K562 (cell line): ENCODE results near the gene NAA15. TPM values are rescaled to one million over a fixed set of nuclear protein-coding genes. Genes with fewer than 3 reads are reported as not detected.

ENCODE experiments used
- GTF2E2 ChIP-seq: fragments of 200-800 bp; sonication (Bioruptor generic); IDR thresholded peaks from 2 replicates; pipeline ENCODE4 v1.6.1; 2016; ENCODE audit warnings: missing genetic modification characterization, missing compliant biosample characterization
- HDAC2 ChIP-seq: fragments of 450-650 bp; IDR thresholded peaks from 2 replicates; pipeline ENCODE4 v1.6.1; 2016; ENCODE audit warnings: mild to moderate bottlenecking
- HDAC3 ChIP-seq: fragments of 450-650 bp; IDR thresholded peaks from 2 replicates; pipeline ENCODE4 v1.6.1; 2018; ENCODE audit warnings: borderline replicate concordance, mild to moderate bottlenecking, moderate library complexity; ENCODE audit not compliant: partially characterized antibody
- HMG20A ChIP-seq: fragments of 450-650 bp; formaldehyde crosslinking; conservative IDR thresholded peaks from 2 replicates; pipeline ENCODE4 v1.4.0; 2020; ENCODE audit warnings: mild to moderate bottlenecking, mixed read lengths
- ILK ChIP-seq: fragments of 450-650 bp; IDR thresholded peaks from 2 replicates; pipeline ENCODE4 v1.6.1; 2016; ENCODE audit warnings: missing genetic modification characterization, low read depth, mild to moderate bottlenecking, missing compliant biosample characterization, moderate library complexity, borderline replicate concordance
- PHB2 ChIP-seq: fragments of 450-650 bp; IDR thresholded peaks from 2 replicates; pipeline ENCODE4 v1.6.1; 2017; ENCODE audit warnings: low read depth
- PRPF4 ChIP-seq: fragments of 200-400 bp; formaldehyde crosslinking; IDR thresholded peaks from one replicate; pipeline ENCODE4 v1.6.1; 2017; ENCODE audit warnings: low read length, low read depth, mild to moderate bottlenecking; ENCODE audit not compliant: insufficient read depth, poor library complexity, severe bottlenecking
- RB1 ChIP-seq: fragments of 450-650 bp; IDR thresholded peaks from 2 replicates; pipeline ENCODE4 v1.6.1; 2017; ENCODE audit warnings: low read depth, mild to moderate bottlenecking
- RFX1 ChIP-seq: fragments of 450-650 bp; IDR thresholded peaks from 2 replicates; pipeline ENCODE4 v1.6.1; 2016; ENCODE audit warnings: mild to moderate bottlenecking, moderate library complexity
- RFX5 ChIP-seq: IDR thresholded peaks from 2 replicates; pipeline ENCODE4 v1.6.1; 2011; ENCODE audit warnings: low read depth, mild to moderate bottlenecking, improper control_type of control experiment, low read length
- SIRT6 ChIP-seq: IDR thresholded peaks from one replicate; pipeline ENCODE4 v1.6.1; 2012; ENCODE audit warnings: low read depth, mild to moderate bottlenecking, control low read depth, inconsistent platforms, low read length, moderate library complexity
- SOX6 ChIP-seq: fragments of 450-650 bp; IDR thresholded peaks from 2 replicates; pipeline ENCODE4 v1.6.1; 2014; ENCODE audit warnings: mild to moderate bottlenecking
- TGIF2 ChIP-seq: sonication (generic); formaldehyde crosslinking; IDR thresholded peaks from 2 replicates; pipeline ENCODE4 v1.8.1; 2022; ENCODE audit warnings: mild to moderate bottlenecking, missing genetic modification reagents, moderate library complexity
- ZBTB1 ChIP-seq: sonication (generic); formaldehyde crosslinking; IDR thresholded peaks from 2 replicates; pipeline ENCODE4 v1.8.1; 2023; ENCODE audit warnings: missing genetic modification reagents, low read depth, mild to moderate bottlenecking, borderline replicate concordance
- ZFX ChIP-seq: sonication (generic); formaldehyde crosslinking; IDR thresholded peaks from 2 replicates; pipeline ENCODE4 v1.8.0; 2022; ENCODE audit warnings: mild to moderate bottlenecking, missing genetic modification reagents, moderate library complexity
- ZNF140 ChIP-seq: fragments of 250-450 bp; sonication (Bioruptor Pico); IDR thresholded peaks from 2 replicates; pipeline ENCODE4 v1.8.0; 2021; ENCODE audit warnings: moderate library complexity, mild to moderate bottlenecking, inconsistent platforms
- ZNF175 ChIP-seq: fragments of 200-800 bp; sonication (Bioruptor generic); IDR thresholded peaks from 2 replicates; pipeline ENCODE4 v1.6.1; 2016; ENCODE audit warnings: low read depth, mild to moderate bottlenecking, missing genetic modification characterization, missing compliant biosample characterization
- ZNF408 ChIP-seq: fragments of 250-450 bp; sonication (Bioruptor Pico); IDR thresholded peaks from 2 replicates; pipeline ENCODE4 v1.4.0; 2020; ENCODE audit warnings: low read depth, mild to moderate bottlenecking, moderate library complexity
- ZNF766 ChIP-seq: fragments of 200-800 bp; sonication (Bioruptor generic); conservative IDR thresholded peaks from 2 replicates; pipeline ENCODE4 v1.6.1; 2016; ENCODE audit warnings: missing genetic modification characterization, missing compliant biosample characterization
- polyA plus RNA-seq, 8 experiments: library from polyadenylated mRNA; depleted of rRNA in 4 of 8; stranded (reverse) in 5 of 8; unstranded in 3 of 8; fragments of >200 nt; fragmentation: Nextera tagmentation in 2 of 8; fragmentation: Illumina TruSeq in 1 of 8; extraction: Ambion mirVana in 2 of 8; extraction: Trizol in 1 of 8; gene quantifications; 2 replicates each; pipeline versions ENCODE4 v1.2.1 to v1.2.3, GENCODE V29; 2011 to 2014; ENCODE audit warnings: inconsistent platforms in 1 of 8, missing spikeins in 1 of 8
- total RNA-seq, 7 experiments: library from RNA; depleted of rRNA in 6 of 7; stranded (reverse); fragments of >200 nt in 6 of 7; fragmentation: Illumina TruSeq in 2 of 7; extraction: Trizol in 2 of 7; gene quantifications; 2 replicates each; pipeline versions ENCODE4 v1.2.1 to v1.2.3, GENCODE V29; 2011 to 2021; ENCODE audit warnings: low replicate concordance in 1 of 7
- TF ChIP-seq, protein P1 (sequence below): sonication (generic); formaldehyde crosslinking; IDR thresholded peaks from 2 replicates; pipeline ENCODE4 v1.8.1; 2023; ENCODE audit warnings: missing genetic modification reagents, mild to moderate bottlenecking, borderline replicate concordance
- TF ChIP-seq, protein P2 (sequence below), 2 experiments: fragments of 250-450 bp in 1 of 2; fragments of 450-650 bp in 1 of 2; sonication (Bioruptor Pico) in 1 of 2; IDR thresholded peaks; 2 replicates each; pipeline versions ENCODE4 v1.6.1 to v1.8.0; 2016 to 2021; ENCODE audit warnings: mild to moderate bottlenecking in 2 of 2, moderate library complexity in 2 of 2, missing compliant biosample characterization in 1 of 2, missing genetic modification characterization in 1 of 2

NAA15 gene
- total and polyA plus RNA-seq, 9 of the 15 experiments (the other 6 are each of a cell fraction or from before 2014, with no cell fraction given) = 37.8 to 117 (median 63.2) TPM

DNA sequence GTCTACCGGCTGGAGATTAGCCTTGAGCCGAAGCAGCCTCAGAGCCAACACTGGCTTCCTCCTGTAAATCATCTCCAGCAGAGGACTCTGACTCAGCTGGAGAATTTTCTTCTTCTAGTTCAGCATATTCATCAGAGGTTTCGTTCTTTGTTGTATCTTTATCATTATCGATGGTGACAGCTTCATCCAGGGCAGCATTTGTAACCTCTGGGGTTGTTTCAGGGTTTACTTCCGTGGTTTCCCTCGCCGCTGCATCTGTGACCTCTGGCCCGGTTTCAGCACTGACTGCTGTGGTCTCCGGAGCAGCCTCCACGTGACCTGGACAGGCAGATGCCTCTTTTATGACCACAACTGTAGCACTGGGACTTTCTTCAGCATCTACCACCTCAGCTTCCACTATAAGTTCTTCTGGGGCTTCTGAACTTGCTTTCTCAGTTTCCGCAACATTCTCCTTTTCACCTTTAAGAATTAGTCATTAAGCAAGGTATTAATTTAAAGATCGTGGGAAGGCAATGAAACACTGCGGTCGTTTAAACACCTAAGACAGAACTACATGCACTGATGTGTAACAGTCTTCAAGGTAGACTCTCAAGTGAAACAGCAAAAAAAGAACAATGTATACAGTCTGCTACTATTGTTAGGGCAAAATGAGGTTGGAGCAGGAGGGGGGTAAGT is 34.6 kb upstream of the NAA15 start (continued):
- TF ChIP-seq, protein P1, sequence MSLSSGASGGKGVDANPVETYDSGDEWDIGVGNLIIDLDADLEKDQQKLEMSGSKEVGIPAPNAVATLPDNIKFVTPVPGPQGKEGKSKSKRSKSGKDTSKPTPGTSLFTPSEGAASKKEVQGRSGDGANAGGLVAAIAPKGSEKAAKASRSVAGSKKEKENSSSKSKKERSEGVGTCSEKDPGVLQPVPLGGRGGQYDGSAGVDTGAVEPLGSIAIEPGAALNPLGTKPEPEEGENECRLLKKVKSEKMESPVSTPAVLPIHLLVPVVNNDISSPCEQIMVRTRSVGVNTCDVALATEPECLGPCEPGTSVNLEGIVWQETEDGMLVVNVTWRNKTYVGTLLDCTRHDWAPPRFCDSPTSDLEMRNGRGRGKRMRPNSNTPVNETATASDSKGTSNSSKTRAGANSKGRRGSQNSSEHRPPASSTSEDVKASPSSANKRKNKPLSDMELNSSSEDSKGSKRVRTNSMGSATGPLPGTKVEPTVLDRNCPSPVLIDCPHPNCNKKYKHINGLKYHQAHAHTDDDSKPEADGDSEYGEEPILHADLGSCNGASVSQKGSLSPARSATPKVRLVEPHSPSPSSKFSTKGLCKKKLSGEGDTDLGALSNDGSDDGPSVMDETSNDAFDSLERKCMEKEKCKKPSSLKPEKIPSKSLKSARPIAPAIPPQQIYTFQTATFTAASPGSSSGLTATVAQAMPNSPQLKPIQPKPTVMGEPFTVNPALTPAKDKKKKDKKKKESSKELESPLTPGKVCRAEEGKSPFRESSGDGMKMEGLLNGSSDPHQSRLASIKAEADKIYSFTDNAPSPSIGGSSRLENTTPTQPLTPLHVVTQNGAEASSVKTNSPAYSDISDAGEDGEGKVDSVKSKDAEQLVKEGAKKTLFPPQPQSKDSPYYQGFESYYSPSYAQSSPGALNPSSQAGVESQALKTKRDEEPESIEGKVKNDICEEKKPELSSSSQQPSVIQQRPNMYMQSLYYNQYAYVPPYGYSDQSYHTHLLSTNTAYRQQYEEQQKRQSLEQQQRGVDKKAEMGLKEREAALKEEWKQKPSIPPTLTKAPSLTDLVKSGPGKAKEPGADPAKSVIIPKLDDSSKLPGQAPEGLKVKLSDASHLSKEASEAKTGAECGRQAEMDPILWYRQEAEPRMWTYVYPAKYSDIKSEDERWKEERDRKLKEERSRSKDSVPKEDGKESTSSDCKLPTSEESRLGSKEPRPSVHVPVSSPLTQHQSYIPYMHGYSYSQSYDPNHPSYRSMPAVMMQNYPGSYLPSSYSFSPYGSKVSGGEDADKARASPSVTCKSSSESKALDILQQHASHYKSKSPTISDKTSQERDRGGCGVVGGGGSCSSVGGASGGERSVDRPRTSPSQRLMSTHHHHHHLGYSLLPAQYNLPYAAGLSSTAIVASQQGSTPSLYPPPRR (CRISPR knock-in tag) = peak; percentile 91; the same call in 1 of the 2 replicates
- TF ChIP-seq PHB2 (no peak), HDAC2 (peak; percentile 97), ZNF766 (peak; percentile 94), ZNF140 (CRISPR knock-in tag) (no peak), PRPF4 (no peak), RFX1 (no peak), HMG20A (no peak), RFX5 (no peak), TGIF2 (CRISPR knock-in tag) (no peak), HDAC3 (peak; percentile 86), GTF2E2 (no peak), ZFX (CRISPR knock-in tag) (no peak), ILK (tag) (no peak), RB1 (no peak), ZNF175 (no peak), ZBTB1 (CRISPR knock-in tag) (peak; percentile 72; the same call in 1 of the 2 replicates), SIRT6 (no peak), ZNF408 (CRISPR knock-in tag) (no peak), SOX6 (peak; percentile 90)
- TF ChIP-seq, protein P2, sequence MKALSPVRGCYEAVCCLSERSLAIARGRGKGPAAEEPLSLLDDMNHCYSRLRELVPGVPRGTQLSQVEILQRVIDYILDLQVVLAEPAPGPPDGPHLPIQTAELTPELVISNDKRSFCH (CRISPR knock-in tag; IDR thresholded peaks at IDR 0.05) = no peak
- TF ChIP-seq, protein P2 (tag; IDR thresholded peaks at IDR 0.05) = no peak
